T-helper 1 cell (primary cell): Measurements from ENCODE around the gene DCBLD1.
"Not testable (repeated sequence)": the region's sequence is repeated elsewhere in the genome, so short reads cannot be mapped to it uniquely, and the experiment has no call there.

Source experiments
- DNase-seq, 5 donors: peaks; one replicate each; pipeline ENCODE4 v3.0.0-alpha.2; 2012 to 2020

Gene DCBLD1

GRCh38 chr6:117502580-117502979 lies 20.1 kb downstream of the DCBLD1 start:
- DNase-seq = no peak

GRCh38 chr6:117503211-117503610 lies 20.7 kb downstream of the DCBLD1 start:
- DNase-seq = no peak

GRCh38 chr6:117504478-117505144 lies 22.1 kb downstream of the DCBLD1 start:
- no peak for DNase-seq

- DNase-seq = no peak
These were observed 22.8 kb downstream of the DCBLD1 start for GRCh38 chr6:117505311-117505710.

- DNase-seq = no peak
These were observed 23.8 kb downstream of the DCBLD1 start for GRCh38 chr6:117506180-117506835.

GRCh38 chr6:117506907-117507306 lies 24.4 kb downstream of the DCBLD1 start:
- no peak for DNase-seq

GRCh38 chr6:117508450-117508971 lies 26.0 kb downstream of the DCBLD1 start:
- DNase-seq = no peak

- no peak for DNase-seq
These were observed 26.5 kb downstream of the DCBLD1 start for GRCh38 chr6:117509021-117509420.

GRCh38 chr6:117512056-117512828 lies 29.8 kb downstream of the DCBLD1 start:
- DNase-seq = no peak

- no peak for DNase-seq
These were observed 30.6 kb downstream of the DCBLD1 start for GRCh38 chr6:117512987-117513573.

- DNase-seq = no peak
These were observed 31.4 kb downstream of the DCBLD1 start for GRCh38 chr6:117513778-117514365.

- DNase-seq = no peak
These were observed 32.2 kb downstream of the DCBLD1 start for GRCh38 chr6:117514655-117515054.

GRCh38 chr6:117515326-117515725 lies 32.9 kb downstream of the DCBLD1 start:
- no peak for DNase-seq

GRCh38 chr6:117517995-117518394 lies 35.5 kb downstream of the DCBLD1 start:
- not testable (repeated sequence) for DNase-seq

GRCh38 chr6:117518870-117519269 lies 36.4 kb downstream of the DCBLD1 start:
- DNase-seq = no peak

GRCh38 chr6:117520603-117521395 lies 38.3 kb downstream of the DCBLD1 start:
- DNase-seq = no peak

GRCh38 chr6:117521791-117522502 lies 39.5 kb downstream of the DCBLD1 start:
- no peak for DNase-seq

GRCh38 chr6:117525607-117526006 lies 43.1 kb downstream of the DCBLD1 start:
- DNase-seq = no peak

- no peak for DNase-seq
These were observed 48.2 kb downstream of the DCBLD1 start for GRCh38 chr6:117530467-117531242.

GRCh38 chr6:117531346-117531745 lies 48.9 kb downstream of the DCBLD1 start:
- no peak for DNase-seq
